ENCODE results near the gene MED16. TPM values are rescaled to one million over a fixed set of nuclear protein-coding genes. Genes with fewer than 3 reads are reported as not detected.
"Not testable (repeated sequence)": the region's sequence is repeated elsewhere in the genome, so short reads cannot be mapped to it uniquely, and the experiment has no call there.

Gene MED16
- total RNA-seq, 1 donor from 2014 or later: 51.8 TPM

DNA sequence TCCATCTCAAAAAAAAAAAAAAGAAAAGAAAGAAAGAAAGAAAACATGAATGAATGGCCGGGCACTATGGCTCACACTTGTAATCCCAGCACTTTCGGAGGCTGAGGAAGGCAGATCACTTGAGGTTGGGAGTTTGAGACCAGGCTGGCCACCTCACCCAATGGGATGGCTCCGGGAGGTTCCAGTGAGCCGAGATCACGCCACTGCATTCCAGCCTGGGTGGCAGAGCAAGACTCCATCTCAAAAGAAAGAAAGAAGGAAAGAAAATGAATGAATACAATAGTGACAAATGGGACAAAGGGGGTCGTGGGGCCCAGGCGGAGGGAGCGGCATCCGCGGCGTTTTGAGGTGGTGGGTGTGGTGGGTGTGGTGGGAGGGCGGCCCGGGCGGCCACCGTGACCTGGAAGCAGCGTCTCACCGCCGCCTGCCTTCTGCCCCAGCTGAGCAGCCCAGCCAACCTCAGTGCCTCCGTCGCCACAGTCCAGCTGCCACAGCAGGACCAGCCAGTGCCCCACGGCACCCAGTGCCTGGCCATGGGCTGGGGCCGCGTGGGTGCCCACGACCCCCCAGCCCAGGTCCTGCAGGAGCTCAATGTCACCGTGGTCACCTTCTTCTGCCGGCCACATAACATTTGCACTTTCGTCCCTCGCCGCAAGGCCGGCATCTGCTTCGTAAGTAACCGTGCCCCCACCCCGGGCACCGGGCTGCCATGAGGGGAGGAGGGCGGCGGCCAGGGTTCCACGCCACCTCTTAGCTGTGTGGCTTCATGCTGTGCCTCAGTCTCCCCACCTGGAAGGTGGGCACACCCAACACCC lies 47.1 kb downstream of the MED16 start:
- TF ChIP-seq CTCF (IDR thresholded peaks at IDR 0.05): no peak
- Histone ChIP-seq H3K4me1 (peaks cover 23% of the 10 kb centered on the region), H3K36me3 (no peaks in the 10 kb centered on the region), H3K27ac (no peak overlapping the region), H3K9me3 (no peaks in the 10 kb centered on the region), H3K4me3 (no peak overlapping the region), H3K27me3 (peaks cover 31% of the 10 kb centered on the region)
- DNase-seq (no peak), ATAC-seq (no peak)
- intact Hi-C loops (cut with DNase I): no loop called here

DNA sequence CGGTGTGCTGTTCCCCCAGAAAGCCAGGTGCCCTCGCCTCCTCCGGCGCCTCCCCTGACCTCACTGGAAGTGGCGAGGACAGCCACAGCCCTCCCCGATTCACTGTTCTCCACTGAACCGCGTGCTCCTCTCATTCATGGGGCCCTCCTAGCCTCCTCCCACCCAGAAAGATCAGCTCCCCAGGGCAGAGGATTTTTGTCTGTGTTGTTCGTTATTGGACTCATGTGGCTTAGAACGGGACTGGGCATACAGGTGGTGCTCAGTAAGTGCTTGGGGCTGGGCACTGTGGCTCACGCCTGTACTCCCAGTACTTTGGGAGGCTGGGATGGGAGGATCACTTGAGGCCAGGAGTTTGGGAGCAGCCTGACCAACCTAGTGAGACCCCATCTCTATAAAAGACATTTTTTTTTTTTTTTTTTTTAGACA lies 48.4 kb downstream of the MED16 start:
- DNase-seq (no peak), ATAC-seq (no peak)
- no peaks in the 10 kb centered on the region for H3K36me3 ChIP-seq
- H3K4me3 ChIP-seq: no peak overlapping the region
- TF ChIP-seq CTCF (IDR thresholded peaks at IDR 0.05): no peak
- peaks cover 17% of the 10 kb centered on the region for H3K4me1 ChIP-seq
- H3K27me3 ChIP-seq: peaks cover 31% of the 10 kb centered on the region
- H3K27ac ChIP-seq: no peak overlapping the region
- intact Hi-C loops (cut with DNase I): no loop called here
- H3K9me3 ChIP-seq: no peaks in the 10 kb centered on the region

DNA sequence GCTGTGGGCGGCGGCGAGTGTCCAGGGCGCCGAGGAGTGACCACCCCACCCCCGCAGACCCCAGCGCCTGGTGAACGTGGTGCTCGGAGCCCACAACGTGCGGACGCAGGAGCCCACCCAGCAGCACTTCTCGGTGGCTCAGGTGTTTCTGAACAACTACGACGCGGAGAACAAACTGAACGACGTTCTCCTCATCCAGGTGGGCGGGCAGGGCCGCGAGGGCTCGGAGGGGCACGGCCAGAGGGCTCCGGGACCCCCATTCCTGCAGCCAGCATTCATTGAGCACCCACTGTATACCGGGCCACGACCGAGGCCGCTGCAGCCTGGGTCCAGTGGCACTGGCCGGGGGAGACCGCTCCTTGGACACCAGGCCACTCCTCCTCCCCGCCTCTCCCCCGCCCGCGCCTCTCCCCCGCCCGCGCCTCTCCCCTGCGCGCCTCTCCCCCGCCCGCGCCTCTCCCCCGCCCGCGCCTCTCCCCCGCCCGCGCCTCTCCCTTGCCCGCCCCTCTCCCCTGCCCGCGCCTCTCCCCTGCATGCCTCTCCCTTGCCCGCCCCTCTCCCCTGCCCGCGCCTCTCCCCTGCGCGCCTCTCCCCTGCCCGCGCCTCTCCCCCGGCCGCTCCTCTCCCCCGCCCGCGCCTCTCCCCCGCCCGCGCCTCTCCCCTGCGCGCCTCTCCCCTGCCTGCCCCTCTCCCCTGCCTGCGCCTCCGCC lies 49.0 kb downstream of the MED16 start:
- DNase-seq (no peak), ATAC-seq (peak; percentile 3)
- Histone ChIP-seq H3K36me3 (no peaks in the 10 kb centered on the region), H3K4me3 (no peak overlapping the region), H3K4me1 (peaks cover 17% of the 10 kb centered on the region), H3K27me3 (peaks cover 32% of the 10 kb centered on the region), H3K9me3 (no peaks in the 10 kb centered on the region), H3K27ac (no peak overlapping the region)
- intact Hi-C loops (cut with DNase I): no loop called here
- TF ChIP-seq CTCF (IDR thresholded peaks at IDR 0.05): no peak

- Histone ChIP-seq H3K9me3 (no peaks in the 10 kb centered on the region), H3K27me3 (peaks cover 39% of the 10 kb centered on the region), H3K27ac (no peak overlapping the region), H3K4me3 (peak overlapping the region; percentile 10), H3K36me3 (no peaks in the 10 kb centered on the region), H3K4me1 (peaks cover 17% of the 10 kb centered on the region)
- no peak for TF ChIP-seq CTCF (IDR thresholded peaks at IDR 0.05)
- ATAC-seq (peak; percentile 74), DNase-seq (peak; percentile 76)
- intact Hi-C loops (cut with DNase I): no loop called here
Observed at GRCh38 chr19:843180-843835, 49.7 kb downstream of the MED16 start.

GRCh38 chr19:842802-843179 lies 50.2 kb downstream of the MED16 start:
- peaks cover 13% of the 10 kb centered on the region for H3K4me1 ChIP-seq
- DNase-seq; H3K27ac ChIP-seq; H3K9me3 ChIP-seq; H3K4me3 ChIP-seq; ATAC-seq; intact Hi-C loops (cut with DNase I); H3K36me3 ChIP-seq: not testable (repeated sequence)
- peaks cover 40% of the 10 kb centered on the region for H3K27me3 ChIP-seq

Data from upper lobe of right lung (tissue), 1 donor.